Heart right ventricle (tissue), 16 donors: Measurements from ENCODE around the gene GPR137B. TPM values are rescaled to one million over a fixed set of nuclear protein-coding genes. Genes with fewer than 3 reads are reported as not detected.

Experiments
- ATAC-seq, 8 donors: fragments of 200-7000 bp; cut with Tn5 transposase; one replicate each; pipeline ENCODE4 v1.9.1; 2020; ENCODE audit warnings: mild to moderate bottlenecking in 8 of 8, moderate library complexity in 8 of 8, moderate number of reproducible peaks in 1 of 8
- DNase-seq, 2 donors: peaks; one replicate each; pipeline ENCODE4 v3.0.0-alpha.2; 2020
- H3K27ac ChIP-seq, 10 donors: fragments of 200-600 bp; sonication (generic) in 2 of 10; one replicate each; pipeline versions ENCODE4 v1.5.0 to v1.8.0; 2020 to 2022; ENCODE audit warnings: mild to moderate bottlenecking in 3 of 10
- H3K27me3 ChIP-seq, 7 donors: fragments of 200-600 bp; one replicate each; pipeline ENCODE4 v1.8.0; 2021 to 2022; ENCODE audit warnings: mild to moderate bottlenecking in 2 of 7
- H3K36me3 ChIP-seq, 9 donors: fragments of 200-600 bp; sonication (generic) in 1 of 9; one replicate each; pipeline versions ENCODE4 v1.5.0 to v1.8.0; 2020 to 2022; ENCODE audit warnings: mild to moderate bottlenecking in 2 of 9
- H3K4me1 ChIP-seq, 9 donors: fragments of 200-600 bp; sonication (generic) in 1 of 9; one replicate each; pipeline versions ENCODE4 v1.5.0 to v1.8.0; 2020 to 2022; ENCODE audit warnings: mild to moderate bottlenecking in 4 of 9
- H3K4me3 ChIP-seq, 10 donors: fragments of 200-600 bp; sonication (generic) in 2 of 10; one replicate each; pipeline versions ENCODE4 v1.5.0 to v1.8.0; 2020 to 2022; ENCODE audit warnings: mild to moderate bottlenecking in 7 of 10, moderate library complexity in 2 of 10
- H3K9me3 ChIP-seq, 11 donors: fragments of 200-600 bp in 10 of 11; sonication (generic) in 2 of 11; one replicate each; pipeline versions ENCODE4 v1.5.0 to v1.8.0; 2013 to 2022; ENCODE audit warnings: mild to moderate bottlenecking in 2 of 11, control low read depth in 1 of 11, moderate library complexity in 1 of 11
- WGBS, 2 donors: extraction: QIAGEN DNeasy Blood & Tissue Kit; methylation state at CpG; one replicate each; pipeline ENCODE4 v1.1.7; 2013; ENCODE audit warnings: inconsistent platforms in 1 of 2; 5-methylcytosine and 5-hydroxymethylcytosine counted together
- intact Hi-C, 10 donors: fragments of 100-400 bp; cut with DNase I; formaldehyde crosslinking; loops; one replicate each; pipeline versions ENCODE4 v1.11.1 to v1.14.2; 2022
- polyA plus RNA-seq, 2 donors: library from polyadenylated mRNA; stranded (reverse); fragments of 200-250 nt; gene quantifications; one replicate each; pipeline ENCODE4 v1.2.3, GENCODE V29; 2013
- total RNA-seq, 10 donors: library from RNA; stranded (reverse); fragmentation: NEBNext Ultra II Directional in 3 of 10; extraction: Animal tissue kit (Norgen Biotek cat#: 25700) in 3 of 10; gene quantifications; one replicate each; pipeline versions ENCODE4 v1.2.1 to v1.2.4, GENCODE V29; 2021 to 2023
- TF ChIP-seq, protein P1 (sequence below), 9 donors: fragments of 200-600 bp; sonication (generic) in 2 of 9; IDR thresholded peaks; one replicate each; pipeline versions ENCODE4 v1.5.0 to v1.8.0; 2021 to 2022; ENCODE audit warnings: antibody characterized with exemption in 9 of 9, mild to moderate bottlenecking in 5 of 9, moderate library complexity in 1 of 9
- donor health status: Arrhythmogenic right ventricular cardiomyopathy.
- donor health status: ischemic (EF 13 %, LVEDD 7.1; RV severe dilation, severe dysfunction).
- donor health status: healthy with polysubstance abuse.
- donor health status: DM: no; HTN: yes; CAD: no.
- donor health status: DM: no; HTN: no; CAD: no.
- donor health status: ischemic (EF 25% LVEDD 6.9; RV normal size, moderate dysfunction).
- donor health status: ischemic (EF 25% LVEDD 5.7; RV mildly dilated, moderate dysfunction).
- donor health status: healthy.
- donor health status: DM: yes; HTN: yes; CAD: no.
- donor health status: Ischemic cardiomyopathy.
- donor health status: ischemic (EF 35%, LVEDD 5.7; RV mildly dilated, moderate dysfunction).
- donor health status: nonischemic (EF 11% LVEDD 7.7; RV severe dilation, severe dysfunction).
- donor health status: DM: yes; HTN: yes; CAD: no.
- donor health status: PGD.
- donor health status: ischemic (EF 29% LVEDD 5.4; RV normal size, mild dysfunction).
- donor health status: nonischemic (EF 23%, LVEDD 6.1; RV moderate dilation, normal function).

The GPR137B gene
- total and polyA plus RNA-seq, 12 donors, result 10.6 to 51.4 (median 32.7) TPM

DNA sequence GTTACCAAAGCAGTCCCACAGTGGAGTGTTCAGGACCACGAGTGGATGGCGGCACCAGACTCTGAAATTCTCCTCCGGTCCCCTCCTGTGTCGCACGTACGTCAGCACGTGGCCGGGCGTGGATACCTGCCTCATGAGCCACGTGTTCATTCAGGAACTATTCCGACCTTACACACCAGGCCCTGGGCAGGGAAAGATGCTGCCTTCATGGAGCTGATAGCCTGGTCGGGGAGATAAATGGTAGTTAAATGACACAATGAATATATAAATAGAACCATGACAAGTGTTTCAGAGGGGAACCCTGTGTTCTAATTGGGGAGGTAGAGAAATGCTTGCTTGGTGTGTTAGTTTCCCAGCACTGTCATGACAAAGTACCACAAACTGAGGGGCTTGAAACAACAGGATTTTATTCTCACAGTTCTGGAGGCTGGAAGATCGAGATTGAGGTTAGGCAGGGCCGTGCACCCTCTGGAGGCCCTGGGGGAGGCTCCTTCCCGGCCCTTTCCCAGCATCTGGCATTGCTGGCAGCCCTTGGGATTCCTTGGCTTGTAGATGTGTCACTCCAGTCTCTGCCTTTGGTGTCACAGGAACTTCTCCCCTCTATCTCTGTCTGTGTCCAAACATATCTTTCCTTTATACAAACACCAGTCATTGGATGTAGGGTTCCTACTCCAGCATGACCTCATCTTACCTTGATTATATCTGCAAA, 28.9 kb upstream of the GPR137B start:
- Histone ChIP-seq H3K27me3 (no peaks in the 10 kb centered on the region), H3K27ac (peak overlapping the region in 9 of 10 donors; percentile 46 to 84 (median 72)), H3K9me3 (no peaks in the 10 kb centered on the region), H3K36me3 (no peaks in the 10 kb centered on the region), H3K4me3 (no peak overlapping the region), H3K4me1 (peaks cover 0 to 5% (median 0%) of the 10 kb centered on the region in 9 donors)
- TF ChIP-seq, protein P1, sequence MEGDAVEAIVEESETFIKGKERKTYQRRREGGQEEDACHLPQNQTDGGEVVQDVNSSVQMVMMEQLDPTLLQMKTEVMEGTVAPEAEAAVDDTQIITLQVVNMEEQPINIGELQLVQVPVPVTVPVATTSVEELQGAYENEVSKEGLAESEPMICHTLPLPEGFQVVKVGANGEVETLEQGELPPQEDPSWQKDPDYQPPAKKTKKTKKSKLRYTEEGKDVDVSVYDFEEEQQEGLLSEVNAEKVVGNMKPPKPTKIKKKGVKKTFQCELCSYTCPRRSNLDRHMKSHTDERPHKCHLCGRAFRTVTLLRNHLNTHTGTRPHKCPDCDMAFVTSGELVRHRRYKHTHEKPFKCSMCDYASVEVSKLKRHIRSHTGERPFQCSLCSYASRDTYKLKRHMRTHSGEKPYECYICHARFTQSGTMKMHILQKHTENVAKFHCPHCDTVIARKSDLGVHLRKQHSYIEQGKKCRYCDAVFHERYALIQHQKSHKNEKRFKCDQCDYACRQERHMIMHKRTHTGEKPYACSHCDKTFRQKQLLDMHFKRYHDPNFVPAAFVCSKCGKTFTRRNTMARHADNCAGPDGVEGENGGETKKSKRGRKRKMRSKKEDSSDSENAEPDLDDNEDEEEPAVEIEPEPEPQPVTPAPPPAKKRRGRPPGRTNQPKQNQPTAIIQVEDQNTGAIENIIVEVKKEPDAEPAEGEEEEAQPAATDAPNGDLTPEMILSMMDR (IDR thresholded peaks at IDR 0.05), result no peak
- peak; percentile 38 to 92 (median 77) for ATAC-seq
- WGBS, 2 donors, result 44 to 58% methylated on average over 15 of the region's 15 CpGs
- intact Hi-C loops, result loop anchor here in 4 of 10 donors (5.0 to 10.0 kb wide), 4 partner anchors 171 to 421 kb away; partner anchors contain the start of gene ERO1B (in 2 of the 4)
- peak in 1 of 2 donors; percentile 18 for DNase-seq

DNA sequence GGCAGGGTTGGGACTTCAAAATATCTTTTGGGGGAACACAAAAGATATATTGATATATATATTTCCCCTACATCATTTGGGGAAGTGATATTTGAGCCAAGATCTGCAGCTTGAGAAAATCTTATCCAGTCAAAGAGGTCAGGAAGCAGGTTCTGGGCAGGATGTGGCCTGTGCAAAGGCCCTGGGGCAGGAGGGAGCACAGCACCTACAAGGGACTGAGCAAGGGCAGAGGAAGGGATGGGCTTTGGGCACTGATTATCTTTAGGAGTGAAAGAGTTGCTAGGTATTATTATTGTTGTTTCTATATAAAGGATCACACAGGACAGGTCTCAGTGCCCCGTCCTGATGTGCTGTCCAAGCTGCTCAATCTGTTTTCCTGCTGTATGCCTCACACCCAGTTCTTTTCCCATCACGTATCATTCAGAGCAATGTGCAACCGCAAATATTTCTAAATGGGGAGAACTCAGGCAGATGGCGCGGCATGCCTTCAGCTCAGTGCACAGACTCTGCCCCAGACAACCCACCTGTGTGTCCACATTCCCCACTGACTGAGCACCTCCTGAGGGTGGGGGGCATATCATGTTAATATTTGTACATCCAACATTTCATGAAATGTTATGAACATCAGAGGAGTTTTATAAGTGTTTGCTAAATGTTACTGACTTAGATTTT, 28.1 kb upstream of the GPR137B start:
- peaks cover 0 to 5% (median 0%) of the 10 kb centered on the region in 9 donors for H3K4me1 ChIP-seq
- peak overlapping the region in 7 of 10 donors; percentile 50 to 84 (median 73) for H3K27ac ChIP-seq
- ATAC-seq (no peak), DNase-seq (no peak)
- no peaks in the 10 kb centered on the region for H3K9me3 ChIP-seq
- TF ChIP-seq, protein P1 (IDR thresholded peaks at IDR 0.05), result no peak
- H3K4me3 ChIP-seq, result no peak overlapping the region
- no peaks in the 10 kb centered on the region for H3K27me3 ChIP-seq
- WGBS, 2 donors, result 87 to 88% methylated on average over 5 of the region's 5 CpGs
- no peaks in the 10 kb centered on the region for H3K36me3 ChIP-seq
- intact Hi-C loops, result loop anchor here in 4 of 10 donors (5.0 to 10.0 kb wide), 4 partner anchors 171 to 421 kb away; partner anchors contain the start of gene ERO1B (in 2 of the 4)

DNA sequence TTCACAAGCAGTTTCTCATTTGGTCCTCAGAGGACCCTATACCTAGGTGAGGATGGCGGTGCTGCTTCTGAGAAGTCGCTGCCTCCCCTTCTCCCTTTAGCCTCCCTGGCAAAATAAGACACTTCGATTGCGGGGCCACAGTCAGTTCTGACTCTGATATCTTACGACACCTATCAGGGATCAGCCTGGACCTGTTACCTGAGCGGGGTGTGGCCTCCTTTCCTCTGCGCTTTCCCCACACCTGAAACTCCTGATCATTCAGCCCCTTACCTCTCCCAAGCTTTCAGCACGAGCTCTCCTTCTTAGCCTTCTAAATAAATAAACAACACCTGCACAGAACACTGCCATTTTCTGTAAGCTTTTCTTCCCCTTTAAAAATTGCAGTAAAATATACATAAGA, 24.6 kb upstream of the GPR137B start:
- intact Hi-C loops, result loop anchor here in 3 of 10 donors (10.0 kb wide), 2 partner anchors 167 to 417 kb away; partner anchors contain the start of gene ERO1B (in 2 of the 3)
- WGBS, 2 donors, result 83 to 87% methylated on average over 8 of the region's 8 CpGs
- Histone ChIP-seq H3K27ac (no peak overlapping the region), H3K27me3 (no peaks in the 10 kb centered on the region), H3K4me1 (peaks cover 0 to 14% (median 0%) of the 10 kb centered on the region in 9 donors), H3K9me3 (no peaks in the 10 kb centered on the region), H3K4me3 (no peak overlapping the region), H3K36me3 (no peaks in the 10 kb centered on the region)
- no peak for ATAC-seq
- no peak for DNase-seq
- TF ChIP-seq, protein P1 (IDR thresholded peaks at IDR 0.05), result no peak

DNA sequence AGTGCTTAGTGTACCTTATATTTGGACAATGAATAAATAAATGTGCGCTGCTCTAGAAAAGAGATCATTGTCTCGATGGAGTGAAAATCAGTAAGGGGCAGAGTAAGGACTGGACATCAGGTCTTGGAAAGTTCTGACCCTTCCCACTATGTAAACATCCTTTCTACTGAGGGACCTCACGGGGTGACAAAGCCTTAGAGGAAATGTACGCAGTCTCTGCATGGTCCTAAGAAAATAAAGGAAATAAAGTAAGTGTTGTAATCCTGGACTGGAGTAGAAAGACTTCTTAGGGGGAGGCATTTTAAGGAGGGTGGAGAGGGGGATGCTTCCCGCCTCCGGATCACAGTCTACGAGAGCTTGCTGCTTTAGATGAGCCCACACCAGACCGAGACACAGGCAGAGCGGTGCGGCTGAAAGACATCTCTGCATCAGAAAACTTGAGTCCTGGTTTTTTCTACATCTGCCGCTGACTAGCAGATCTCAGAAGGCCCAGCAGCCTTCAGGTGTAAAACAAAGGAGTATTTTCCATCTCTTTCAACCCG, 22.3 kb upstream of the GPR137B start:
- Histone ChIP-seq H3K9me3 (no peaks in the 10 kb centered on the region), H3K36me3 (no peaks in the 10 kb centered on the region), H3K4me3 (peak overlapping the region in 1 of 10 donors; percentile 8), H3K27me3 (no peaks in the 10 kb centered on the region), H3K27ac (no peak overlapping the region), H3K4me1 (peaks cover 0 to 12% (median 0%) of the 10 kb centered on the region in 9 donors)
- intact Hi-C loops, result loop anchor here in 3 of 10 donors (10.0 kb wide), 2 partner anchors 165 to 415 kb away; partner anchors contain the start of gene ERO1B (in 2 of the 3)
- TF ChIP-seq, protein P1 (IDR thresholded peaks at IDR 0.05), result no peak
- whole genome bisulfite sequencing, 2 donors, result 59 to 63% methylated on average over 12 of the region's 12 CpGs
- peak in 1 of 8 donors; percentile 56 for ATAC-seq
- DNase-seq, result no peak
